PFSK-1 (cell line): Measurements from ENCODE around the gene SEC24D.

ENCODE experiments used
- FOXP2 ChIP-seq: optimal IDR thresholded peaks from 2 replicates; pipeline ENCODE3; 2011; ENCODE audit warnings: borderline replicate concordance, control low read depth, inconsistent platforms; ENCODE audit not compliant: insufficient read depth; ENCODE audit errors: extremely low read length, extremely low read depth
- POLR2AphosphoS5 ChIP-seq: IDR thresholded peaks from 2 replicates; pipeline ENCODE4 v1.6.1; 2012; ENCODE audit warnings: low read depth, mild to moderate bottlenecking, control low read depth, low read length, moderate library complexity
- REST ChIP-seq, 2 experiments: IDR thresholded peaks; 2 replicates each; pipeline versions ENCODE4 v1.6.1 to v1.8.0; 2011 to 2012; ENCODE audit warnings: low read depth in 2 of 2, low read length in 2 of 2, control low read depth in 1 of 2, inconsistent platforms in 1 of 2, mild to moderate bottlenecking in 1 of 2, moderate library complexity in 1 of 2; ENCODE audit not compliant: insufficient read depth in 1 of 2
- SIN3A ChIP-seq: IDR thresholded peaks from 2 replicates; pipeline ENCODE4 v1.6.1; 2012; ENCODE audit warnings: mild to moderate bottlenecking, low read length, moderate library complexity, borderline replicate concordance; ENCODE audit not compliant: insufficient read depth
- TAF1 ChIP-seq: IDR thresholded peaks from 2 replicates; pipeline ENCODE4 v1.6.1; 2012; ENCODE audit warnings: low read length, control low read depth, borderline replicate concordance; ENCODE audit not compliant: insufficient read depth

GRCh38 chr4:118711052-118711451 is 124.9 kb downstream of the SEC24D start:
- no peak for TF ChIP-seq SIN3A
- TF ChIP-seq REST (IDR thresholded peaks at IDR 0.05; ENCODE audit: insufficient read depth in 1 of 2, low read depth in 2 of 2, low read length in 2 of 2) = no peak
- TF ChIP-seq TAF1 = no peak
- no peak for TF ChIP-seq POLR2AphosphoS5
- no peak for TF ChIP-seq FOXP2
